GM23338 (cell line): Measurements from ENCODE around the gene ACAD8. TPM values are rescaled to one million over a fixed set of nuclear protein-coding genes. Genes with fewer than 3 reads are reported as not detected.

Experiments
- ATAC-seq: fragments of 200-7000 bp; cut with Tn5 transposase; 3 replicates; pipeline ENCODE4 v1.9.1; 2020
- DNase-seq: peaks from one replicate; pipeline ENCODE4 v3.0.0-alpha.2; 2015; ENCODE audit warnings: low spot score
- H2AFZ ChIP-seq: fragments of 200-600 bp; sonication (generic); 2 replicates; pipeline ENCODE4 v1.8.0; 2016; ENCODE audit warnings: antibody characterized with exemption, mild to moderate bottlenecking, moderate library complexity
- H3F3A ChIP-seq: fragments of 200-600 bp; sonication (generic); replicated peaks from 2 replicates; pipeline ENCODE4 v1.8.0; 2017; ENCODE audit warnings: antibody characterized with exemption, mixed run types, low read depth
- H3K27ac ChIP-seq: fragments of 200-600 bp; sonication (generic); 2 replicates; pipeline ENCODE4 v1.6.1; 2016; ENCODE audit warnings: low read depth
- H3K27me3 ChIP-seq: fragments of 200-600 bp; sonication (generic); 2 replicates; pipeline ENCODE4 v1.8.0; 2016; ENCODE audit warnings: mild to moderate bottlenecking, mixed run types, moderate library complexity; ENCODE audit not compliant: insufficient read depth
- H3K36me3 ChIP-seq: fragments of 200-600 bp; sonication (generic); 2 replicates; pipeline ENCODE4 v1.8.0; 2016; ENCODE audit warnings: mild to moderate bottlenecking; ENCODE audit not compliant: insufficient read depth
- H3K4me1 ChIP-seq: fragments of 200-600 bp; sonication (generic); 2 replicates; pipeline ENCODE4 v1.8.0; 2016; ENCODE audit warnings: mild to moderate bottlenecking, moderate library complexity; ENCODE audit not compliant: insufficient read depth
- H3K4me2 ChIP-seq: fragments of 200-600 bp; sonication (generic); 2 replicates; pipeline ENCODE4 v1.7.1; 2017; ENCODE audit warnings: mixed run types
- H3K4me3 ChIP-seq: fragments of 200-600 bp; sonication (generic); 2 replicates; pipeline ENCODE4 v1.6.1; 2016; ENCODE audit warnings: mixed run types
- H3K79me2 ChIP-seq: fragments of 200-600 bp; sonication (generic); replicated peaks from 2 replicates; pipeline ENCODE4 v1.8.0; 2017; ENCODE audit warnings: mild to moderate bottlenecking; ENCODE audit not compliant: insufficient read depth
- H3K9me2 ChIP-seq: fragments of 200-600 bp; sonication (generic); 2 replicates; pipeline ENCODE4 v1.8.0; 2017; ENCODE audit not compliant: insufficient read depth
- H4K20me1 ChIP-seq: fragments of 200-600 bp; sonication (generic); replicated peaks from 2 replicates; pipeline ENCODE4 v1.8.0; 2017; ENCODE audit warnings: mild to moderate bottlenecking; ENCODE audit not compliant: insufficient read depth
- H3K27ac Mint-ChIP-seq: 2 replicates; pipeline ENCODE4 v1.8.0; 2020; ENCODE audit warnings: inconsistent platforms, mild to moderate bottlenecking, moderate library complexity, mixed read lengths
- H3K27me3 Mint-ChIP-seq: 3 replicates; pipeline ENCODE4 v1.8.0; 2022; ENCODE audit warnings: low read depth, mild to moderate bottlenecking, moderate library complexity, mixed read lengths, inconsistent platforms; ENCODE audit not compliant: insufficient read depth, poor library complexity
- H3K36me3 Mint-ChIP-seq: 3 replicates; pipeline ENCODE4 v1.8.0; 2021; ENCODE audit warnings: low read depth, mild to moderate bottlenecking, inconsistent platforms, moderate library complexity, mixed read lengths
- H3K4me1 Mint-ChIP-seq: 3 replicates; pipeline ENCODE4 v1.8.0; 2020; ENCODE audit warnings: mild to moderate bottlenecking, inconsistent platforms, mixed read lengths
- H3K4me3 Mint-ChIP-seq: 3 replicates; pipeline ENCODE4 v1.8.0; 2021; ENCODE audit warnings: moderate library complexity, mild to moderate bottlenecking, inconsistent platforms, mixed read lengths
- H3K9me3 Mint-ChIP-seq: 3 replicates; pipeline ENCODE4 v1.8.0; 2020; ENCODE audit warnings: moderate library complexity, mild to moderate bottlenecking, inconsistent platforms, mixed read lengths
- CREB1 ChIP-seq: fragments of 250-450 bp; sonication (Bioruptor Pico); IDR thresholded peaks from 2 replicates; pipeline ENCODE4 v1.5.0; 2020; ENCODE audit warnings: low read depth, mild to moderate bottlenecking, moderate library complexity
- EZH2 ChIP-seq: fragments of 200-600 bp; sonication (generic); IDR thresholded peaks from one replicate; pipeline ENCODE4 v1.8.0; 2017; ENCODE audit warnings: antibody characterized with exemption, mild to moderate bottlenecking, low read depth; ENCODE audit not compliant: unreplicated experiment
- EZH2phosphoT487 ChIP-seq: fragments of 200-600 bp; sonication (generic); IDR thresholded peaks from one replicate; pipeline ENCODE4 v1.8.1; 2018; ENCODE audit warnings: antibody characterized with exemption; ENCODE audit not compliant: unreplicated experiment
- POLR2AphosphoS5 ChIP-seq: IDR thresholded peaks from 2 replicates; pipeline ENCODE4 v1.6.1; 2016; ENCODE audit warnings: antibody characterized with exemption, low read depth
- REST ChIP-seq: IDR thresholded peaks from one replicate; pipeline ENCODE4 v1.6.1; 2018; ENCODE audit warnings: antibody characterized with exemption; ENCODE audit not compliant: unreplicated experiment
- STAT1 ChIP-seq: IDR thresholded peaks from one replicate; pipeline ENCODE4 v1.6.1; 2016; ENCODE audit warnings: antibody characterized with exemption; ENCODE audit not compliant: unreplicated experiment
- ZNF331 ChIP-seq: fragments of 250-450 bp; sonication (Bioruptor Pico); IDR thresholded peaks from 2 replicates; pipeline ENCODE4 v1.5.0; 2020; ENCODE audit warnings: low read depth, mild to moderate bottlenecking, moderate library complexity
- polyA plus RNA-seq: library from polyadenylated mRNA; unstranded; fragments of >200 nt; fragmentation: Nextera tagmentation; extraction: Ambion mirVana; gene quantifications from 2 replicates; pipeline ENCODE4 v1.2.1, GENCODE V29; 2016
- total RNA-seq: library from RNA; depleted of rRNA; stranded (reverse); fragments of >200 nt; shearing (Covaris generic); gene quantifications from 2 replicates; pipeline ENCODE4 v1.2.3, GENCODE V29; 2014
- TF ChIP-seq, protein P1 (sequence below): IDR thresholded peaks from 2 replicates; pipeline ENCODE4 v1.6.1; 2016; ENCODE audit warnings: antibody characterized with exemption

Gene ACAD8
- total and polyA plus RNA-seq, 2 experiments from 2014 or later: 43.2 to 65.4 TPM

DNA sequence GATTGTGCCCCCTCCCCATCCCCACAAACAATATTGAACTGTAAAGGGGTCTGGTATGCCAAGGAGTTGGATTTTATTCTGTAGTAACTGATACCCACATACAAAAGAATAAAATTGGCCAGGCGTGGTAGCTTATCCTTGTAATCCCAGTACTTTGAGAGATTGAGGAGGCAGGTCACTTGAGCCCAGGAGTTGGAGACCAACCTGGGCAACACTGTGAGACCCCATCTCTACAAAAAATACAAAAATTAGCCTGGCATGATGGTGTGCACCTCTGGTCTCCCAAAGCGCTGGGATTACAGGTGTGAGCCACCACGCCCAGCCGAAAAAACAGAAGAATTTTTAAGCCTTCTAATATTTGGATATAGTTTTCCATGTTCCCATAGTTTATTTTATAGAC, 18.6 kb downstream of the ACAD8 start:
- H3K4me2 ChIP-seq: peak overlapping the region; percentile 93
- H3K9me3 Mint-ChIP-seq: peaks cover 4% of the 10 kb centered on the region; the same call in 1 of the 3 replicates
- H3K9me2 ChIP-seq: no peaks in the 10 kb centered on the region
- no peak for DNase-seq
- H3K27me3 ChIP-seq: no peaks in the 10 kb centered on the region
- H3K36me3 ChIP-seq: no peaks in the 10 kb centered on the region
- H3K27ac ChIP-seq: peak overlapping the region; percentile 71
- peaks cover 28% of the 10 kb centered on the region for H3K27me3 Mint-ChIP-seq
- no peak for TF ChIP-seq ZNF331 (CRISPR knock-in tag)
- TF ChIP-seq POLR2AphosphoS5: no peak
- no peak for TF ChIP-seq CREB1 (CRISPR knock-in tag)
- TF ChIP-seq, protein P1, sequence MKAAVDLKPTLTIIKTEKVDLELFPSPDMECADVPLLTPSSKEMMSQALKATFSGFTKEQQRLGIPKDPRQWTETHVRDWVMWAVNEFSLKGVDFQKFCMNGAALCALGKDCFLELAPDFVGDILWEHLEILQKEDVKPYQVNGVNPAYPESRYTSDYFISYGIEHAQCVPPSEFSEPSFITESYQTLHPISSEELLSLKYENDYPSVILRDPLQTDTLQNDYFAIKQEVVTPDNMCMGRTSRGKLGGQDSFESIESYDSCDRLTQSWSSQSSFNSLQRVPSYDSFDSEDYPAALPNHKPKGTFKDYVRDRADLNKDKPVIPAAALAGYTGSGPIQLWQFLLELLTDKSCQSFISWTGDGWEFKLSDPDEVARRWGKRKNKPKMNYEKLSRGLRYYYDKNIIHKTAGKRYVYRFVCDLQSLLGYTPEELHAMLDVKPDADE: no peak
- peak overlapping the region; percentile 99; the same call in 2 of the 3 replicates for H3K4me3 Mint-ChIP-seq
- H4K20me1 ChIP-seq: no peaks in the 10 kb centered on the region
- no peak overlapping the region for H2AFZ ChIP-seq
- H3K4me1 ChIP-seq: peaks cover 54% of the 10 kb centered on the region
- H3K4me3 ChIP-seq: peak overlapping the region; percentile 90
- H3F3A ChIP-seq: 0 out of 2 replicates have a peak, but pooled peaks cover 10% of the 10 kb centered on the region
- peaks cover 73% of the 10 kb centered on the region for H3K79me2 ChIP-seq
- H3K4me1 Mint-ChIP-seq: peaks cover 61% of the 10 kb centered on the region
- H3K36me3 Mint-ChIP-seq: peaks cover 29% of the 10 kb centered on the region
- no peak for ATAC-seq
- peak overlapping the region; percentile 98 for H3K27ac Mint-ChIP-seq

DNA sequence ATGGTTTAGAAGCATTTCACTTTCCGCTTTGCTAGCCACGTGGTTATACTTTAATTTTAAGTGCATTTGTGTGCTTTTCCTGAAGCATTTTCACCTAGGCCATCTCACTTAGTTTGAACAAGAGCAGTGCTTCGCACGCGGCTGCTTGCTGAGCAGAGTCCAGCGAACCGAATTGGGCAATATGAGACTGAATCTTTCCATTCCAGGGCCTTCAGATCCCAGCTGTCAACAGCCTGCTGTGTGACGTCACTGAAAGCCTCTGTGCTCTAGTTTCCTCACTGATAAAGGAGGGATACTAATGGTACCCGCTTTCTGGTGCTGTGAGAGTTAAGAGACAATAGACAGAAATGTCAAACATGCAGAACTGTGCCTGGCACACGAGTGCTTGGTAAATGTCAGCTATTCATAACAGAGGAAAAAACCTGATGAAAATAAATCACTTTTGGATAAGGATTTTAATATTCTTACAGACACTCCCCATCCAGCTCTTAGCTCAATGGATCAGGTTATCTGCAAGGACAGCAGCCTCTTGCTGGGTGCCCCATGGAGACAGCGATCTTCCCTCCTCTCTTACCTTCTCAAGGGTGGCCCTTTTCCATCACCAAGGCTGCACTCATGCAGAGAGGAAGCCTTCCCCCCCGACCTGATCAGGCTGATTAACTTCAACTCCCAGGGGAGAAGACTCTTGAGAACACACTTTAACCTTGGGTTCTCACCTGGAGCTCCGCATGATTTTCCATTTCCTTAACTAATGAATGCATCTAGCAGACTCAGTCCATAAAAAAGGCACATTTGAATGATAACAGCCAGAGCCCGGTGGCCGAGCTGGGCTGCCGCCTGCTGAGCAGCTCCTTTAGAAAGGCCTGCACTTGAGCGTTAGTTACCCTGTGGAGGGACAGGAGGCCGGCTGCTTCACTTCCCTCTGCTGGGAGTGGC, 19.3 kb downstream of the ACAD8 start:
- ATAC-seq (peak; percentile 36), DNase-seq (peak; percentile 91)
- Mint-ChIP-seq H3K36me3 (peaks cover 33% of the 10 kb centered on the region), H3K27ac (peak overlapping the region; percentile 98), H3K4me1 (peaks cover 54% of the 10 kb centered on the region), H3K27me3 (peaks cover 31% of the 10 kb centered on the region), H3K9me3 (peaks cover 4% of the 10 kb centered on the region; the same call in 1 of the 3 replicates), H3K4me3 (peak overlapping the region; percentile 99)
- peaks cover 10% of the 10 kb centered on the region; the same call in 1 of the 2 replicates for H3F3A ChIP-seq
- H3K4me2 ChIP-seq: peak overlapping the region; percentile 93
- no peaks in the 10 kb centered on the region for H4K20me1 ChIP-seq
- H3K79me2 ChIP-seq: peaks cover 72% of the 10 kb centered on the region
- peak overlapping the region; percentile 90 for H3K4me3 ChIP-seq
- H3K36me3 ChIP-seq: no peaks in the 10 kb centered on the region
- no peak overlapping the region for H2AFZ ChIP-seq
- H3K4me1 ChIP-seq: peaks cover 50% of the 10 kb centered on the region
- H3K9me2 ChIP-seq: no peaks in the 10 kb centered on the region
- no peaks in the 10 kb centered on the region for H3K27me3 ChIP-seq
- peak overlapping the region; percentile 71 for H3K27ac ChIP-seq
- TF ChIP-seq ZNF331 (CRISPR knock-in tag) (no peak), EZH2phosphoT487 (no peak), EZH2 (no peak), CREB1 (CRISPR knock-in tag) (peak; percentile 95), POLR2AphosphoS5 (peak; percentile 73), STAT1 (no peak), REST (no peak)
